Ovary (tissue), 3 donors: ENCODE data around the gene PPA1.

Experiments used
- CTCF ChIP-seq, 3 donors: fragments of 450-650 bp in 2 of 3; fragments of 200-600 bp in 1 of 3; IDR thresholded peaks; one replicate each; pipeline versions ENCODE4 v1.5.1 to v1.8.0; 2016 to 2022; ENCODE audit warnings: antibody characterized with exemption in 3 of 3, mild to moderate bottlenecking in 1 of 3
- EP300 ChIP-seq: sonication (generic); formaldehyde crosslinking; IDR thresholded peaks from one replicate; pipeline ENCODE4 v1.6.1; 2017; ENCODE audit warnings: antibody characterized with exemption
- POLR2A ChIP-seq: fragments of 450-650 bp; IDR thresholded peaks from one replicate; pipeline ENCODE4 v1.6.1; 2017; ENCODE audit warnings: antibody characterized with exemption, mild to moderate bottlenecking, moderate library complexity
- donor health status: DM: no; HTN: no; CAD: no.

GRCh38 chr10:70164163-70164562 lies 69.1 kb downstream of the PPA1 start:
- TF ChIP-seq CTCF (IDR thresholded peaks at IDR 0.05) = no peak
- no peak for TF ChIP-seq POLR2A
- no peak for TF ChIP-seq EP300
